ENCODE results near the gene CRTC2. TPM values are rescaled to one million over a fixed set of nuclear protein-coding genes. Genes with fewer than 3 reads are reported as not detected.

The CRTC2 gene
- total and polyA plus RNA-seq, 2 donors (not counting 1 experiment from before 2014, with no cell fraction given) = 2.6 to 7.1 TPM

- peaks cover 12% of the 10 kb centered on the region for H3K79me2 ChIP-seq (ENCODE audit: control insufficient read depth, insufficient read depth, low read length)
- TF ChIP-seq CTCF (conservative IDR thresholded peaks at IDR 0.05 in 1 of 2, IDR thresholded peaks at IDR 0.05 in 1 of 2; ENCODE audit: low read depth in 1 of 2, low read length in 2 of 2) (no peak), EZH2 (IDR thresholded peaks at IDR 0.05; ENCODE audit: low read length, missing control alignments) (no peak)
- H3K4me3 ChIP-seq (replicated peaks in 1 of 4; ENCODE audit: control extremely low read depth in 1 of 4, insufficient read depth in 1 of 4, low read depth in 3 of 4, low read length in 4 of 4) = peak within 1 kb of the TSS; percentile 72 to 88 (median 78)
- DNase-seq (ENCODE audit: low read depth in 2 of 2) = peak; percentile 95 to 96
- peak within 1 kb of the TSS; percentile 91 for H3K27ac ChIP-seq (ENCODE audit: insufficient read depth, low read length)
- H4K20me1 ChIP-seq (ENCODE audit: control insufficient read depth, extremely low read depth, insufficient read depth, low read length) = no peaks in the 10 kb centered on the region
- peak within 1 kb of the TSS; percentile 88 for H3K9ac ChIP-seq (ENCODE audit: insufficient read depth, low read length)
- H3K36me3 ChIP-seq (ENCODE audit: control insufficient read depth, insufficient read depth, low read length) = peaks cover 4% of the 10 kb centered on the region
- H3K4me2 ChIP-seq (ENCODE audit: extremely low read depth, insufficient read depth, low read length) = peak within 1 kb of the TSS; percentile 99
- peak within 1 kb of the TSS; percentile 75 for H2AFZ ChIP-seq (ENCODE audit: low read length)
- no peaks in the 10 kb centered on the region for H3K9me3 ChIP-seq (ENCODE audit: control insufficient read depth, insufficient read depth, low read depth, low read length)
- H3K27me3 ChIP-seq (ENCODE audit: control insufficient read depth, insufficient read depth, low read length) = no peaks in the 10 kb centered on the region
- H3K4me1 ChIP-seq (ENCODE audit: control insufficient read depth, extremely low read depth, insufficient read depth, low read length) = peaks cover 20% of the 10 kb centered on the region
Observed at GRCh38 chr1:153963030-153963849, 4.8 kb upstream of the CRTC2 start, which contains the start of gene SLC39A1. TSS of gene SLC39A1 (minus strand) at chr1:153963537. CDS start at chr1:153962715, 822 bp downstream.

- DNase-seq (ENCODE audit: low read depth in 2 of 2) = peak; percentile 56 to 70
- peaks cover 19% of the 10 kb centered on the region for H3K79me2 ChIP-seq (ENCODE audit: control insufficient read depth, insufficient read depth, low read length)
Observed at GRCh38 chr1:153962088-153963029, 3.9 kb upstream of the CRTC2 start.

More at GRCh38 chr1:153962088-153963029, 3.9 kb upstream of the CRTC2 start:
- Histone ChIP-seq H3K4me3 (replicated peaks in 1 of 4; ENCODE audit: control extremely low read depth in 1 of 4, insufficient read depth in 1 of 4, low read depth in 3 of 4, low read length in 4 of 4) (peak overlapping the region; percentile 72 to 88 (median 78)), H3K27me3 (ENCODE audit: control insufficient read depth, insufficient read depth, low read length) (no peaks in the 10 kb centered on the region), H3K27ac (ENCODE audit: insufficient read depth, low read length) (peak overlapping the region; percentile 91), H3K9me3 (ENCODE audit: control insufficient read depth, insufficient read depth, low read depth, low read length) (no peaks in the 10 kb centered on the region), H3K9ac (ENCODE audit: insufficient read depth, low read length) (peak overlapping the region; percentile 88), H3K4me2 (ENCODE audit: extremely low read depth, insufficient read depth, low read length) (peak overlapping the region; percentile 68), H2AFZ (ENCODE audit: low read length) (no peak overlapping the region), H3K4me1 (ENCODE audit: control insufficient read depth, extremely low read depth, insufficient read depth, low read length) (peaks cover 20% of the 10 kb centered on the region), H3K36me3 (ENCODE audit: control insufficient read depth, insufficient read depth, low read length) (peaks cover 4% of the 10 kb centered on the region), H4K20me1 (ENCODE audit: control insufficient read depth, extremely low read depth, insufficient read depth, low read length) (no peaks in the 10 kb centered on the region)
- TF ChIP-seq CTCF (conservative IDR thresholded peaks at IDR 0.05 in 1 of 2, IDR thresholded peaks at IDR 0.05 in 1 of 2; ENCODE audit: low read depth in 1 of 2, low read length in 2 of 2) = no peak
- no peak for TF ChIP-seq EZH2 (IDR thresholded peaks at IDR 0.05; ENCODE audit: low read length, missing control alignments)

All from fibroblast of lung (primary cell).